ENCODE results near the gene ISL2. TPM values are rescaled to one million over a fixed set of nuclear protein-coding genes. Genes with fewer than 3 reads are reported as not detected.

The ISL2 gene
- polyA plus RNA-seq, 3 donors = 0.40 to 2.3 (median 0.52) TPM

- peaks cover 0 to 1% (median 0%) of the 10 kb centered on the region in 3 donors for H3K27me3 Mint-ChIP-seq (ENCODE audit: low read depth in 3 of 3)
- no peak overlapping the region for H3K27ac Mint-ChIP-seq
Measured at GRCh38 chr15:76391309-76391708, 54.7 kb downstream of the ISL2 start.

GRCh38 chr15:76391847-76392246, 55.3 kb downstream of the ISL2 start:
- Histone ChIP-seq H3K79me2 (ENCODE audit: insufficient read depth, low read length) (no peaks in the 10 kb centered on the region), H3K27ac (ENCODE audit: low read depth in 1 of 2, low read length in 2 of 2) (no peak overlapping the region), H3K36me3 (replicated peaks in 1 of 2; ENCODE audit: control insufficient read depth in 1 of 2, insufficient read depth in 2 of 2, low read length in 2 of 2) (no peaks in the 10 kb centered on the region), H3K4me2 (replicated peaks; ENCODE audit: extremely low read depth, low read length, poor library complexity, severe bottlenecking) (no peak overlapping the region), H3K4me3 (replicated peaks in 1 of 3; ENCODE audit: low read depth in 2 of 3, low read length in 3 of 3) (no peak overlapping the region), H4K20me1 (ENCODE audit: insufficient read depth, low read length) (no peaks in the 10 kb centered on the region), H3K27me3 (ENCODE audit: control insufficient read depth in 2 of 2, insufficient read depth in 2 of 2, low read length in 2 of 2) (no peaks in the 10 kb centered on the region), H3K4me1 (ENCODE audit: control insufficient read depth in 1 of 2, insufficient read depth in 2 of 2, low read length in 2 of 2) (no peaks in the 10 kb centered on the region), H2AFZ (ENCODE audit: insufficient read depth, low read depth, low read length, poor library complexity, severe bottlenecking) (no peak overlapping the region), H3K9me3 (replicated peaks in 1 of 2; ENCODE audit: control insufficient read depth in 1 of 2, insufficient read depth in 1 of 2, low read length in 2 of 2) (no peaks in the 10 kb centered on the region), H3K9ac (ENCODE audit: insufficient read depth, low read length, poor library complexity, severe bottlenecking) (no peak overlapping the region)
- Mint-ChIP-seq H3K27me3 (ENCODE audit: low read depth in 3 of 3) (peaks cover 0 to 1% (median 0%) of the 10 kb centered on the region in 3 donors), H3K4me1 (peaks cover 5% of the 10 kb centered on the region), H3K27ac (no peak overlapping the region), H3K9me3 (no peaks in the 10 kb centered on the region), H3K36me3 (peaks cover 4 to 9% of the 10 kb centered on the region in 2 donors), H3K4me3 (no peak overlapping the region)
- TF ChIP-seq CTCF (IDR thresholded peaks at IDR 0.05) = no peak
- intact Hi-C loops (cut with micrococcal nuclease) = no loop called here
- DNase-seq = no peak

More at GRCh38 chr15:76391309-76391708, 54.7 kb downstream of the ISL2 start:
- intact Hi-C loops (cut with micrococcal nuclease) = no loop called here
- WGBS (ENCODE audit: insufficient coverage) = no CpG with 5 or more reads among the region's 3 CpGs
- Histone ChIP-seq H3K4me1 (ENCODE audit: control insufficient read depth in 1 of 2, insufficient read depth in 2 of 2, low read length in 2 of 2) (no peaks in the 10 kb centered on the region), H4K20me1 (ENCODE audit: insufficient read depth, low read length) (no peaks in the 10 kb centered on the region), H3K4me3 (replicated peaks in 1 of 3; ENCODE audit: low read depth in 2 of 3, low read length in 3 of 3) (no peak overlapping the region), H3K27ac (ENCODE audit: low read depth in 1 of 2, low read length in 2 of 2) (no peak overlapping the region), H3K4me2 (replicated peaks; ENCODE audit: extremely low read depth, low read length, poor library complexity, severe bottlenecking) (no peak overlapping the region), H2AFZ (ENCODE audit: insufficient read depth, low read depth, low read length, poor library complexity, severe bottlenecking) (no peak overlapping the region), H3K36me3 (replicated peaks in 1 of 2; ENCODE audit: control insufficient read depth in 1 of 2, insufficient read depth in 2 of 2, low read length in 2 of 2) (no peaks in the 10 kb centered on the region), H3K27me3 (ENCODE audit: control insufficient read depth in 2 of 2, insufficient read depth in 2 of 2, low read length in 2 of 2) (no peaks in the 10 kb centered on the region), H3K9ac (ENCODE audit: insufficient read depth, low read length, poor library complexity, severe bottlenecking) (no peak overlapping the region), H3K79me2 (ENCODE audit: insufficient read depth, low read length) (no peaks in the 10 kb centered on the region), H3K9me3 (replicated peaks in 1 of 2; ENCODE audit: control insufficient read depth in 1 of 2, insufficient read depth in 1 of 2, low read length in 2 of 2) (no peaks in the 10 kb centered on the region)
- Mint-ChIP-seq H3K4me1 (peaks cover 5% of the 10 kb centered on the region), H3K4me3 (no peak overlapping the region), H3K9me3 (peaks cover 0 to 2% (median 0%) of the 10 kb centered on the region in 7 donors), H3K36me3 (peaks cover 4 to 9% of the 10 kb centered on the region in 2 donors)
- DNase-seq = no peak
- TF ChIP-seq CTCF (IDR thresholded peaks at IDR 0.05) = no peak

Other genes with a start within 250 kb of the ISL2 start
- gene ETFA, start 25.3 kb upstream of the ISL2 start, polyA plus RNA-seq = 100 to 1,000 TPM in 2 of 3 donors, 10 to 100 TPM in 1; 62.1 to 178 (median 166) TPM